Mesodermal cell (in vitro differentiated cells): Measurements from ENCODE around the gene MGMT.

Experiments
- H3K27ac ChIP-seq: 2 replicates; pipeline ENCODE4 v1.7.0; 2013; ENCODE audit warnings: mild to moderate bottlenecking, low read depth, low read length, moderate library complexity; ENCODE audit not compliant: severe bottlenecking
- H3K36me3 ChIP-seq: 2 replicates; pipeline ENCODE4 v1.7.1; 2013; ENCODE audit warnings: mild to moderate bottlenecking, low read length, moderate library complexity; ENCODE audit not compliant: control insufficient read depth, insufficient read depth
- H3K4me1 ChIP-seq: one replicate; pipeline ENCODE4 v1.7.1; 2013; ENCODE audit warnings: mild to moderate bottlenecking, low read length; ENCODE audit not compliant: insufficient read depth, control insufficient read depth, poor library complexity, severe bottlenecking
- H3K4me3 ChIP-seq: 2 replicates; pipeline ENCODE4 v1.7.0; 2013; ENCODE audit warnings: low read length, control low read depth, mild to moderate bottlenecking; ENCODE audit not compliant: insufficient read depth, poor library complexity, severe bottlenecking; ENCODE audit errors: extremely low read depth
- H3K9me3 ChIP-seq: 2 replicates; pipeline ENCODE4 v1.7.1; 2013; ENCODE audit warnings: mild to moderate bottlenecking, low read length, moderate library complexity; ENCODE audit not compliant: control insufficient read depth
- WGBS, 2 experiments: methylation state at CpG; one replicate each; pipeline ENCODE4 v1.1.5; 2013; ENCODE audit warnings: missing lambda C conversion rate in 2 of 2; ENCODE audit not compliant: insufficient coverage in 2 of 2; 5-methylcytosine and 5-hydroxymethylcytosine counted together

MGMT gene

DNA sequence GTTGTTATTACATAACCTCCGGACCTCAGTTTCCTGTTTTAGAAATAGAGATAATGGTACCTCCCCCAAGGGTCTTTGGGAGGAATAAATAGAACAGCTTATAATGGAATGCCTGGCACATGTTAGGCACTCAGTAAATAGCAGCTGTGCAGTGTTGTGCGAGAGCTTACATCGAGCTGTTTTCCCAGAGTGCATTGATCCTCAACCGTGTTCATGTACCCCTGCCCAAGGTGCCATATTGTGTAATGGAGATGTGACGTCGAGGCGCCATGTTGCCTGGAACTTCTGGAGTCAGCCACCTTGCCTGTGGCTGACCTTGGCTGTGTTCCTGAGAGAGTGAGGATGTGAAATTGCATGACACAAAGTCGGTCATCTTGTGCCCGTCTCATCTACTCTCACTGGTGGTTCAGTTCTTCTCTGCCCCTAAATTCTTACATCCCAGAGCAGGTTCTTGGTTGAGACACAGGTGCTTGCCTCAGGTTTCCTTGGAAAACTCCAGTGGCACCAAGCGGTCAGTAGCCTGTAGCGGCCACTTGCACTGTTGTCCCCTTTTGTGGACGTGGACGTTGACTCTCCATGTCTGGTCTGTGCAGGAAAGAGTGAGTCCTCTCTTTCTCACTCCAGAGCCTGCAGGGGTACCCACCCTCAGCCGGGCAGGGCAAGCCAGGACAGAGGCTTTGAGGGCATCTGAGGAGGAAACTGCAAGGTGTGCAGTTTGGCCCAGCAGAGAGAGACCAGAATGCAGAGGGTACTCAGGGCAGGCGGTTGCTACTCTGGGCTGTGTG, 230.6 kb downstream of the MGMT start:
- Histone ChIP-seq H3K9me3 (no peaks in the 10 kb centered on the region), H3K27ac (no peak overlapping the region), H3K36me3 (no peaks in the 10 kb centered on the region), H3K4me3 (no peak overlapping the region), H3K4me1 (no peaks in the 10 kb centered on the region)
- WGBS, 2 experiments = 90 to 96% methylated on average over 10 to 14 of the region's 15 CpGs

DNA sequence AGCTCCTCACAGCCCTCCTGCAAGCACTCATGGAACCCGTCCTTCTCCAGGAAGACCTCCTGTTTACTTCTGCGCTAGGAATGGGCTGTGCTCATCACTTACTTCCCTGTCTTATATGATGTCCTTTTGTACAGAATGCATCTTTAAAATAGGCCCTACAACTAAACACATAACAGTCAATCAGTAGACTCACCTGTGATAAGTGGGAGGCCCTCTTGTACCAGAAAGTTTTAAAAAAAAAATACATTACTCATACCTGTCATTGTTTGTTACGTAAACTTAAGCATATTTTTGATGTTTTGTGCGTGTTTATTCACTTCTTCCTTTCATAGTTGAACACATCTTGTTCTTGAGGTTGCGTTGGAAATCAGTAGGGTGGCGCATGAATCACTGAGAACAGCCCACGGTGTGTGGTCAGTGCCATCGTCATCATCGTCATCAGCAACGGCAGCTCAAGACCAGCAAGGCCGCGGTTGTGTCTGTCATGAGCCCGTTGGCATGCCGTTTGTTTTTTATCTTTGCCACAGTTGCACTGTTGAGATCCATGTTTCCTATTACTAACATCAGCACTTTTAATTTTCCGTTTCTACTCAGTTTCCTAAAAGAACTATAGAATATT, 232.8 kb downstream of the MGMT start:
- Histone ChIP-seq H3K27ac (no peak overlapping the region), H3K4me3 (no peak overlapping the region), H3K4me1 (no peaks in the 10 kb centered on the region), H3K9me3 (no peaks in the 10 kb centered on the region), H3K36me3 (no peaks in the 10 kb centered on the region)
- WGBS, 2 experiments = 85 to 89% methylated on average over 12 to 15 of the region's 15 CpGs

DNA sequence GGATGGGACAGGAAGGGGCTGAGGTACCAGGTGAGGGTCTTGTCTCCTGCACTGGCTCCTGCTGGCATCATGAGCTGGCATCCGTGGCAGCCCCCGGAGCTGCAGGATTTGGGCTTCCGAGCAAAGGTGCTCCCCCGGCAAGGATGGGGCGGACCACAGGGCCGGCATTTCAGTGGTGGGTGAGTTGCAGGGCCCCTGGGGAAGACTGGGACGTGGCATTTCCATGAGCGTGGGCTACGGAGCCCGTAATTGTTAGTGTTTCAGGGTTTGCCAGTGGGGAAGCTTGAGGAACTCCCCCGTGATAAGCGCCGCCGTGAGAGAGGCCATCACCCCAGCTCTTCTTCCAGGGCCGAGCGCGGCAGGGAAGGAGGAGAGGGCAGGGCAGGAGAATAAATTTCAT, 235.6 kb downstream of the MGMT start:
- H3K4me1 ChIP-seq = no peaks in the 10 kb centered on the region
- no peak overlapping the region for H3K4me3 ChIP-seq
- no peak overlapping the region for H3K27ac ChIP-seq
- H3K9me3 ChIP-seq = no peaks in the 10 kb centered on the region
- whole genome bisulfite sequencing, 2 experiments = 87 to 92% methylated on average over 15 to 17 of the region's 17 CpGs
- no peaks in the 10 kb centered on the region for H3K36me3 ChIP-seq

DNA sequence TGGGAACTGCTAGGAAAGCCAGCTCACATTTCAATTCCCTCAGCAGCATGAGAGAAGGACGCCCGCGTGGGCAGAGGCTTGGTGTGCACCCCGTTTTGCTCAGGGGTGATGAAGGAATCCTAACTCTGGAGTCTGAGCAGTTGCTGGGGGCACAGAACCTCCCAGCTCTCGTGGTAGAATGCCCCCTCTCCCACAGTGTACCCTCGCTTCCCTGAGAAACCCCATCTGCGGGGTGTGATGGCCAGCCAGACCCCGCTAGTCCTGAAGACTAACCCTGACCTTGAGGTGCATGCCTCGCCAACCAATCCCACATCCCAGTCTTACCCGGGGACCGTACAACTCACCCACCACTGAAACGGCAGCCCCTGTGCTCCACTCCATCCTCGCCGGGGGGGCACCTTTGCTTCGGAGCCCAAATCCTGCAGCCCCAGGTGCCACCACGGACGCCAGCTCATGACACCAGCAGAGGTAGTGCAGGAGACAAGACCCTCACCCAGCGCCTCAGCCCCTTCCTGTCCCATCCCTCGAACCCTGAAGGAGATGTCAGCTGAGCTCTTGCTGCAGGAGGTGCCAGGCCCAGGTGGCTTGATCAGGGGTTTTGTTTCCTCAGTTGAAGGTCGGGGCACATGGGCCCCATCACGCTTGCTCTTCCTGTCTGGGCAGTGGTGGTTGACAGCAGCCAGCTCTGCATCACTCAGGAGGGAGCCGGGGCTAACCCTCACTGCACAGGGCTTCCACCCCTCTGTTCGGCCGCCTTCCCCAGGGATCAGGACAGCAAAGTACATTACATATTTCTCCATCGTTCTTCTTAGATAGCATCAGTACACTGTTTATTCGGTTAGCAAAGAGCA, 236.5 kb downstream of the MGMT start:
- Histone ChIP-seq H3K36me3 (no peaks in the 10 kb centered on the region), H3K9me3 (no peaks in the 10 kb centered on the region), H3K4me3 (no peak overlapping the region), H3K4me1 (no peaks in the 10 kb centered on the region), H3K27ac (no peak overlapping the region)
- WGBS, 2 experiments = 88 to 92% methylated on average over 15 to 20 of the region's 26 CpGs

DNA sequence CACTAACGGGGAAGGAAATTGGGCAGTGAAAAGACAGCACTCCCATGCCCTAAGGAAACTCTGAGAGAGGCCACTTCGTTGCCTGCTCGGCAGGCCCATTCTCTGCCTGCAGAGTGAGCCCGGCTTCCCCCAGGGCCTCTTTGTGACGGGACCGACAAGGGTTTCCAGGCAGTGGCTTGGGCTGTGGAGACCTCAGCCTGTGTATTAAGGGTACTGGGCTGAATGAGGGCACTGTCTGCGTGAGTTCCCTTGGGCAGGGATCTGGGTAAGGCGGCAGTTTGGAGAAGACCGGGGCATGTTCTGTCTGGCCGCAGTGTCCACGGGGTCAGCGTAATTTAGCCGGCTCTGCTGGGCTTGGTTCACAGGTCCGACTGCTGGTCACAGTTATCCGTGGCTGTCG, 237.2 kb downstream of the MGMT start:
- Histone ChIP-seq H3K4me3 (no peak overlapping the region), H3K9me3 (no peaks in the 10 kb centered on the region), H3K36me3 (no peaks in the 10 kb centered on the region), H3K27ac (no peak overlapping the region), H3K4me1 (no peaks in the 10 kb centered on the region)
- 84 to 87% methylated on average over 13 to 16 of the region's 16 CpGs for WGBS, 2 experiments

DNA sequence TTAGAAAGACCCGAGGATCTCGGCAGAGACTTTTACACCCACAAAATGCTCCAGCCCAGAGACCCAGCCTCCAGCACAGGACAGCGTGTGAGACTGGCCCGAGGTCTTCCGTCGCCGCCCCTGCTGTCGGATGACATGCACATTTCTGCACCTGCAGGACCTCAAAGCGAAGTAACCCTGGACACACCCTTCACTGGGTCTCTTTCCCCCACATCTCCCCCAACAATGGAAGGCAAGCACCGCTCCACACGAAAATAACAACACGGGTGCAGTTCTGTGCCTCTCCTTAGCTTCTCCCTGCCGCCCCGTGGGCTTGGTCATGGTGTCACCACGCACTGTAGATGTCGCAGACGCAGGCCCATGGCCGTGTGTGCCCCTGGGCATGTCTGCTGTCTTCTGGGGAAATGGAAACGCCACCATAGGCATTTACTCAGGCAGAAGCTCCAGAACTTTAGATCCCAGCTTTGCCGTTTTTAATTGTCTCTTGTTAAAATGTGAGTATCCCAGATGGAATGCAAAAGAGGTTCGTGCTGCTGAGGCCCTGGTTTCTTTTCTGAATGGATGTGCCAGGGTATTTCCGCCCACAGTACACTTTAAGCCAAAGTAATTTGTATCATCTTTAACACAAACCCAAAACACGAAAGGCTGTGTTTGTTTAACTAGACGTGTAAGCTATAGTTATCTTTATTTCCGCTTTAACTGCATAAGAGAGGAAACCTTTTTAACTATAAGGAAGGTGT, 237.9 kb downstream of the MGMT start:
- Histone ChIP-seq H3K27ac (no peak overlapping the region), H3K36me3 (no peaks in the 10 kb centered on the region), H3K4me1 (no peaks in the 10 kb centered on the region), H3K4me3 (no peak overlapping the region), H3K9me3 (no peaks in the 10 kb centered on the region)
- 83 to 91% methylated on average over 18 to 20 of the region's 25 CpGs for WGBS, 2 experiments

DNA sequence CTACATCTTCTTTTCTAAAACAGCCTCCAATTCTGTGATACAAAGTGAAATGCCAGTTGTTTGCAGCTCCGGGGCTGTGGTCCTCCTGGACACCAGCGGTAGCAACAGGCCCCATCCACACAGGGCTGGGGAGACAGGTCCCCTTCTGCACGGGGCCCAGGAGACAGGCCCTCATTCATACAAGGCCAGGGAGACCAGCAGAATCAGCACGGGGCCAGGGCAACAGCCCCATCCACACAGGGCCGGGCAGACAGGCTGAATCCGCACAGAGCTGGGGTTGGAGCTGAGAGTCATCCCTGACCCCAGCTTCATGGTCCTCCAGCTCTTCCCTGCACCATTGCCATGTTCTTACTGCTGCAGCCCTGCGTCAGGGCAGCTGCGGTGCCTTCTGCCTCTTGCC, 238.6 kb downstream of the MGMT start:
- Histone ChIP-seq H3K9me3 (no peaks in the 10 kb centered on the region), H3K27ac (no peak overlapping the region), H3K4me1 (no peaks in the 10 kb centered on the region), H3K36me3 (no peaks in the 10 kb centered on the region), H3K4me3 (no peak overlapping the region)
- 75 to 77% methylated on average over 6 to 7 of the region's 8 CpGs for WGBS, 2 experiments

DNA sequence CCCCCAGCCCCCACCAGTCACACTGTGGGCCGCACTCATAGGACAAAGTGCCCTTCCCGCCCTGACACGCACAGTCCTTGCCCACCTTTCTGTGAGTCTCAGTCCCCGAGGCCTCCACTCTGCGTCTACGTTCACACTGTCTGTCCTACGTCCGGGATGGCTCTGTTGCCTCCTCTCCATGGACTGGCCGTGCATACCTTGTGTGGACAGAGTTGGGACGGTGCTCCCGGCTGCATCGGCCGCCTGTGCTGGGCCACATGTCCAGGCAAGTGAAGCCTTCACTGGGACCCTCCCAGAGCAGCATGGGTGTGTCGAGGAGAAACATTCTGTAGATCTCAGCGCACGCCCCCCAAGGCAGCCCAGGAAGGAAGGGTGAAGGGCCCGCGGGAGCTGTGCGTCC, 239.0 kb downstream of the MGMT start:
- H3K27ac ChIP-seq = no peak overlapping the region
- no peaks in the 10 kb centered on the region for H3K4me1 ChIP-seq
- H3K9me3 ChIP-seq = no peaks in the 10 kb centered on the region
- 95 to 97% methylated on average over 18 to 19 of the region's 19 CpGs for WGBS, 2 experiments
- H3K36me3 ChIP-seq = no peaks in the 10 kb centered on the region
- H3K4me3 ChIP-seq = no peak overlapping the region

DNA sequence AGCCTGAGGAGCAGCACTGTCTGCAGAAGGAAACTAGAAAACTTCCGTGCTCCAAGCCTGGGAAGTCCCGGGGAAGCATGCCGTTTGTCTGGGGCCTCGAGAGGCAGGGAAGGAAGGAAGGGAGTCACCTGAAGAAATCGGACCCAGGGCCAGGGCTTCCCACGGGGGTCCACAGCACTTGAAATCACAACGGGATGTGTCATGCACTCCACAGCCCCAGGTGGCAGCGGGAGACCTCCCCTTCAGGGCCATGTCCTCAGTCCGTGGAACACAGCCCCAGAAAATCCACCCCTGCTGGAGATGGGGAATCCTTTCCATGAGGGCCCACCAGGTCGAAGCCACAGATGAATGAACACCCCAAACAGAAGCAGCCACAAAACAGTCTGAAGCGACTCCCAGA, 239.5 kb downstream of the MGMT start:
- 88 to 89% methylated on average over 9 to 11 of the region's 11 CpGs for WGBS, 2 experiments
- H3K27ac ChIP-seq = no peak overlapping the region
- no peaks in the 10 kb centered on the region for H3K4me1 ChIP-seq
- H3K36me3 ChIP-seq = no peaks in the 10 kb centered on the region
- no peaks in the 10 kb centered on the region for H3K9me3 ChIP-seq
- no peak overlapping the region for H3K4me3 ChIP-seq
